GM21447 (cell line): ENCODE results near the gene PPFIBP2.

Source experiments
- ATAC-seq: cut with Tn5 transposase; IDR thresholded peaks from one replicate; pipeline ENCODE4 v1.9.1; 2021; ENCODE audit not compliant: unreplicated experiment

PPFIBP2 gene

GRCh38 chr11:7524462-7525235 lies 10.8 kb downstream of the PPFIBP2 start:
- ATAC-seq: no peak

- no peak for ATAC-seq
Measured at GRCh38 chr11:7525424-7525823, 11.6 kb downstream of the PPFIBP2 start.

GRCh38 chr11:7527029-7527428 lies 13.2 kb downstream of the PPFIBP2 start:
- ATAC-seq: peak; percentile 49

GRCh38 chr11:7528514-7529049 lies 14.8 kb downstream of the PPFIBP2 start:
- no peak for ATAC-seq

GRCh38 chr11:7530013-7530640 lies 16.3 kb downstream of the PPFIBP2 start:
- ATAC-seq: no peak

GRCh38 chr11:7531011-7531410 lies 17.2 kb downstream of the PPFIBP2 start:
- ATAC-seq: peak; percentile 24

- ATAC-seq: no peak
Measured at GRCh38 chr11:7532405-7533145, 18.8 kb downstream of the PPFIBP2 start.

- peak; percentile 14 for ATAC-seq
Measured at GRCh38 chr11:7533199-7534041, 19.6 kb downstream of the PPFIBP2 start.

GRCh38 chr11:7534042-7534378 lies 20.2 kb downstream of the PPFIBP2 start:
- peak; percentile 77 for ATAC-seq

GRCh38 chr11:7536100-7536499 lies 22.3 kb downstream of the PPFIBP2 start:
- no peak for ATAC-seq

GRCh38 chr11:7537265-7537664 lies 23.5 kb downstream of the PPFIBP2 start:
- ATAC-seq: no peak

GRCh38 chr11:7538031-7538430 lies 24.2 kb downstream of the PPFIBP2 start:
- no peak for ATAC-seq

- ATAC-seq: no peak
Measured at GRCh38 chr11:7538466-7539454, 25.0 kb downstream of the PPFIBP2 start.

- ATAC-seq: no peak
Measured at GRCh38 chr11:7540830-7541555, 27.2 kb downstream of the PPFIBP2 start.

GRCh38 chr11:7543302-7543701 lies 29.5 kb downstream of the PPFIBP2 start:
- no peak for ATAC-seq

- ATAC-seq: no peak
Measured at GRCh38 chr11:7544021-7544420, 30.2 kb downstream of the PPFIBP2 start.

- no peak for ATAC-seq
Measured at GRCh38 chr11:7545611-7546010, 31.8 kb downstream of the PPFIBP2 start.

GRCh38 chr11:7546324-7546791 lies 32.6 kb downstream of the PPFIBP2 start:
- no peak for ATAC-seq

- no peak for ATAC-seq
Measured at GRCh38 chr11:7547687-7548086, 33.9 kb downstream of the PPFIBP2 start.
